Measurements from ENCODE around the gene BAD. TPM values are rescaled to one million over a fixed set of nuclear protein-coding genes. Genes with fewer than 3 reads are reported as not detected.

Gene BAD
- total RNA-seq, 1 experiment from 2014 or later: 34.7 TPM

- no peak for TF ChIP-seq E2F4 (CRISPR knock-in tag; IDR thresholded peaks at IDR 0.05; ENCODE audit: borderline replicate concordance, low read depth)
- no peak for TF ChIP-seq RELA (CRISPR knock-in tag; IDR thresholded peaks at IDR 0.05; ENCODE audit: borderline replicate concordance)
- no peak for TF ChIP-seq JAZF1 (CRISPR knock-in tag; IDR thresholded peaks at IDR 0.05)
- no peak for TF ChIP-seq FOXK1 (CRISPR knock-in tag; IDR thresholded peaks at IDR 0.05)
- no peak for TF ChIP-seq ZNF219 (CRISPR knock-in tag; IDR thresholded peaks at IDR 0.05; ENCODE audit: borderline replicate concordance)
- no peak for TF ChIP-seq FOXJ3 (CRISPR knock-in tag; IDR thresholded peaks at IDR 0.05; ENCODE audit: borderline replicate concordance)
- TF ChIP-seq E2F5 (CRISPR knock-in tag; IDR thresholded peaks at IDR 0.05): no peak
- no peak for TF ChIP-seq TEAD4 (CRISPR knock-in tag; IDR thresholded peaks at IDR 0.05)
- TF ChIP-seq ZNF263 (CRISPR knock-in tag; IDR thresholded peaks at IDR 0.05; ENCODE audit: low read depth): no peak
- no peak for TF ChIP-seq ARID4B (CRISPR knock-in tag; IDR thresholded peaks at IDR 0.05; ENCODE audit: borderline replicate concordance)
- TF ChIP-seq CTCF (IDR thresholded peaks at IDR 0.05): no peak
These were observed 4.6 kb upstream of the BAD start (continued) for GRCh38 chr11:64289002-64289564.

GRCh38 chr11:64288353-64288750, 3.9 kb upstream of the BAD start:
- H3K4me3 Mint-ChIP-seq: no peak overlapping the region
- ChIA-PET POLR2A (no interaction called here), CTCF (interaction anchor here (0.6 to 12.5 kb wide), 2 partner anchors 15 to 335 kb away, joined by 3 to 151 read pairs; partner anchors contain the start of gene ESRRA)
- H3K27me3 Mint-ChIP-seq (ENCODE audit: low read depth): peaks cover 42% of the 10 kb centered on the region
- H3K9me3 Mint-ChIP-seq: no peaks in the 10 kb centered on the region
- DNase-seq (ENCODE audit: low spot score) (no peak), ATAC-seq (no peak)
- TF ChIP-seq SP1 (CRISPR knock-in tag; conservative IDR thresholded peaks at IDR 0.05): no peak
- no peak for TF ChIP-seq FOXJ3 (CRISPR knock-in tag; IDR thresholded peaks at IDR 0.05; ENCODE audit: borderline replicate concordance)
- TF ChIP-seq PRDM15 (CRISPR knock-in tag; IDR thresholded peaks at IDR 0.05): peak; percentile 18; the same call in 1 of the 2 replicates
- TF ChIP-seq IRF2 (CRISPR knock-in tag; IDR thresholded peaks at IDR 0.05; ENCODE audit: borderline replicate concordance, low read depth): no peak
- TF ChIP-seq USF1 (CRISPR knock-in tag; IDR thresholded peaks at IDR 0.05): no peak
- TF ChIP-seq FOXP1 (CRISPR knock-in tag; IDR thresholded peaks at IDR 0.05; ENCODE audit: borderline replicate concordance): no peak
- H3K36me3 Mint-ChIP-seq: no peaks in the 10 kb centered on the region
- no peak overlapping the region for H3K27ac Mint-ChIP-seq
- peaks cover 12% of the 10 kb centered on the region for H3K4me1 Mint-ChIP-seq
